Esophagus squamous epithelium (tissue), 4 donors: ENCODE data around the gene GUCY1A1.

Source experiments
- CTCF ChIP-seq, 6 experiments: fragments of 450-650 bp in 4 of 6; fragments of 200-600 bp in 2 of 6; sonication (generic) in 2 of 6; IDR thresholded peaks; one replicate each; pipeline ENCODE4 v1.5.1; 2016 to 2019; ENCODE audit warnings: antibody characterized with exemption in 6 of 6, mild to moderate bottlenecking in 4 of 6, moderate library complexity in 4 of 6
- POLR2A ChIP-seq, 4 donors: fragments of 450-650 bp; IDR thresholded peaks; one replicate each; pipeline ENCODE4 v1.6.1; 2017; ENCODE audit warnings: antibody characterized with exemption in 4 of 4, mild to moderate bottlenecking in 4 of 4, moderate library complexity in 3 of 4

GRCh38 chr4:155749041-155749440 lies 82.4 kb downstream of the GUCY1A1 start:
- TF ChIP-seq CTCF (IDR thresholded peaks at IDR 0.05) (no peak), POLR2A (IDR thresholded peaks at IDR 0.05) (no peak)
